Measurements from ENCODE around the gene LTBP1.

GRCh38 chr2:33314541-33314940 is 367.8 kb downstream of the LTBP1 start:
- TF ChIP-seq YY1 (IDR thresholded peaks at IDR 0.05; ENCODE audit: low read depth) = no peak
- TF ChIP-seq FOXM1 (IDR thresholded peaks at IDR 0.05; ENCODE audit: borderline replicate concordance, low read depth) = no peak

Data from Ishikawa (cell line).